HepG2 (cell line): ENCODE data around the gene AGFG1. TPM values are rescaled to one million over a fixed set of nuclear protein-coding genes. Genes with fewer than 3 reads are reported as not detected.
A peak's percentile ranks its signal among the peaks of the same experiment; 100 is the strongest.

ENCODE experiments used
- BATF2 ChIP-seq: sonication (generic); formaldehyde crosslinking; IDR thresholded peaks from 2 replicates; pipeline ENCODE4 v1.8.0; 2022; ENCODE audit warnings: mild to moderate bottlenecking, missing genetic modification reagents, moderate library complexity
- BRD4 ChIP-seq: sonication (generic); formaldehyde crosslinking; IDR thresholded peaks from 2 replicates; pipeline ENCODE4 v1.4.0; 2020; ENCODE audit warnings: missing genetic modification reagents
- ELF1 ChIP-seq: sonication (generic); formaldehyde crosslinking; IDR thresholded peaks from 2 replicates; pipeline ENCODE4 v1.4.0; 2020; ENCODE audit warnings: missing genetic modification reagents
- ELK4 ChIP-seq: sonication (generic); formaldehyde crosslinking; IDR thresholded peaks from 2 replicates; pipeline ENCODE4 v1.9.0; 2021; ENCODE audit warnings: missing genetic modification reagents, borderline replicate concordance
- ETV6 ChIP-seq: sonication (generic); formaldehyde crosslinking; conservative IDR thresholded peaks from 2 replicates; pipeline ENCODE4 v1.4.0; 2020; ENCODE audit warnings: missing genetic modification reagents
- FOSL2 ChIP-seq: sonication (generic); formaldehyde crosslinking; IDR thresholded peaks from 2 replicates; pipeline ENCODE4 v1.4.0; 2020; ENCODE audit warnings: missing genetic modification reagents
- HOXA5 ChIP-seq: sonication (generic); formaldehyde crosslinking; IDR thresholded peaks from 2 replicates; pipeline ENCODE4 v1.4.0; 2020; ENCODE audit warnings: missing genetic modification reagents
- MAFG ChIP-seq: sonication (generic); formaldehyde crosslinking; IDR thresholded peaks from 2 replicates; pipeline ENCODE4 v1.5.1; 2020; ENCODE audit warnings: mild to moderate bottlenecking, missing genetic modification reagents
- NAIF1 ChIP-seq: sonication (generic); formaldehyde crosslinking; IDR thresholded peaks from 2 replicates; pipeline ENCODE4 v1.5.0; 2020; ENCODE audit warnings: mild to moderate bottlenecking, missing genetic modification reagents, borderline replicate concordance
- NCOA1 ChIP-seq: sonication (generic); formaldehyde crosslinking; IDR thresholded peaks from 2 replicates; pipeline ENCODE4 v1.9.0; 2021; ENCODE audit warnings: missing genetic modification reagents
- PCBP1 ChIP-seq: fragments of 200-400 bp; formaldehyde crosslinking; IDR thresholded peaks from 2 replicates; pipeline ENCODE4 v1.6.1; 2017; ENCODE audit warnings: mild to moderate bottlenecking, low read depth, low read length, borderline replicate concordance
- POGZ ChIP-seq: sonication (generic); formaldehyde crosslinking; IDR thresholded peaks from 2 replicates; pipeline ENCODE4 v1.4.0; 2020; ENCODE audit warnings: mild to moderate bottlenecking, missing genetic modification reagents
- RBM39 ChIP-seq: fragments of 200-400 bp; formaldehyde crosslinking; IDR thresholded peaks from one replicate; pipeline ENCODE4 v1.6.1; 2018; ENCODE audit warnings: antibody characterized with exemption, mild to moderate bottlenecking, low read depth, low read length; ENCODE audit not compliant: poor library complexity, severe bottlenecking
- STAG1 ChIP-seq: sonication (generic); formaldehyde crosslinking; IDR thresholded peaks from 2 replicates; pipeline ENCODE4 v1.4.0; 2020; ENCODE audit warnings: missing genetic modification reagents
- TCF7L2 ChIP-seq: IDR thresholded peaks from 2 replicates; pipeline ENCODE4 v1.6.1; 2011; ENCODE audit warnings: mild to moderate bottlenecking, low read depth, low read length, moderate library complexity
- TERF1 ChIP-seq: sonication (generic); formaldehyde crosslinking; IDR thresholded peaks from 2 replicates; pipeline ENCODE4 v1.8.0; 2022; ENCODE audit warnings: mild to moderate bottlenecking, missing genetic modification reagents, moderate library complexity
- ZBTB34 ChIP-seq: sonication (generic); formaldehyde crosslinking; IDR thresholded peaks from 2 replicates; pipeline ENCODE4 v1.8.0; 2022; ENCODE audit warnings: mild to moderate bottlenecking, missing genetic modification reagents
- ZHX1 ChIP-seq: sonication (generic); formaldehyde crosslinking; IDR thresholded peaks from 2 replicates; pipeline ENCODE4 v1.8.1; 2022; ENCODE audit warnings: low read depth, mild to moderate bottlenecking, missing genetic modification reagents
- ZNF570 ChIP-seq: sonication (generic); formaldehyde crosslinking; IDR thresholded peaks from 2 replicates; pipeline ENCODE4 v1.4.0; 2020; ENCODE audit warnings: mild to moderate bottlenecking, missing genetic modification reagents, borderline replicate concordance
- ZNF746 ChIP-seq: sonication (generic); formaldehyde crosslinking; IDR thresholded peaks from 2 replicates; pipeline ENCODE4 v1.8.0; 2022; ENCODE audit warnings: mild to moderate bottlenecking, missing genetic modification reagents
- polyA plus RNA-seq, 8 experiments: library from polyadenylated mRNA; depleted of rRNA in 3 of 8; stranded (reverse) in 7 of 8; unstranded in 1 of 8; fragments of >200 nt; fragmentation: Illumina TruSeq in 4 of 8; extraction: Trizol in 4 of 8; gene quantifications; 2 replicates each; pipeline versions ENCODE4 v1.2.1 to v1.2.3, GENCODE V29; 2011 to 2016; ENCODE audit warnings: low read depth in 4 of 8, missing spikeins in 1 of 8, mixed read lengths in 1 of 8; ENCODE audit not compliant: insufficient read depth in 1 of 8
- total RNA-seq, 5 experiments: library from RNA; depleted of rRNA; stranded (reverse); fragments of >200 nt; fragmentation: Illumina TruSeq; extraction: Trizol; gene quantifications; 2 replicates each; pipeline ENCODE4 v1.2.3, GENCODE V29; 2016; ENCODE audit warnings: low read depth in 1 of 5

Gene AGFG1
- total and polyA plus RNA-seq, 2 of the 13 experiments (the other 11 are each of a cell fraction or from before 2014, with no cell fraction given): 145 to 168 TPM

GRCh38 chr2:227454323-227454860, 17.6 kb upstream of the AGFG1 start (continued):
- TF ChIP-seq ZHX1 (0 out of 2 replicates have a peak, but pooled peaks have one; percentile 61), ZNF570 (CRISPR knock-in tag) (no peak), ELK4 (CRISPR knock-in tag) (no peak), BATF2 (CRISPR knock-in tag) (no peak), ELF1 (no peak), TCF7L2 (peak; percentile 90), NAIF1 (CRISPR knock-in tag) (no peak), BRD4 (CRISPR knock-in tag) (no peak), HOXA5 (no peak; the same call in 1 of the 2 replicates), TERF1 (CRISPR knock-in tag) (no peak), RBM39 (no peak), ZBTB34 (CRISPR knock-in tag) (peak; percentile 100), ETV6 (CRISPR knock-in tag) (0 out of 2 replicates have a peak, but pooled peaks have one; percentile 42), STAG1 (CRISPR knock-in tag) (peak; percentile 4; the same call in 1 of the 2 replicates), PCBP1 (no peak), NCOA1 (CRISPR knock-in tag) (peak; percentile 76; the same call in 1 of the 2 replicates), MAFG (CRISPR knock-in tag) (no peak), ZNF746 (CRISPR knock-in tag) (no peak; the same call in 1 of the 2 replicates), POGZ (peak; percentile 70; the same call in 1 of the 2 replicates), FOSL2 (CRISPR knock-in tag) (peak; percentile 78)
